ENCODE measurements around the gene MS4A18.

- TF ChIP-seq, protein P1, sequence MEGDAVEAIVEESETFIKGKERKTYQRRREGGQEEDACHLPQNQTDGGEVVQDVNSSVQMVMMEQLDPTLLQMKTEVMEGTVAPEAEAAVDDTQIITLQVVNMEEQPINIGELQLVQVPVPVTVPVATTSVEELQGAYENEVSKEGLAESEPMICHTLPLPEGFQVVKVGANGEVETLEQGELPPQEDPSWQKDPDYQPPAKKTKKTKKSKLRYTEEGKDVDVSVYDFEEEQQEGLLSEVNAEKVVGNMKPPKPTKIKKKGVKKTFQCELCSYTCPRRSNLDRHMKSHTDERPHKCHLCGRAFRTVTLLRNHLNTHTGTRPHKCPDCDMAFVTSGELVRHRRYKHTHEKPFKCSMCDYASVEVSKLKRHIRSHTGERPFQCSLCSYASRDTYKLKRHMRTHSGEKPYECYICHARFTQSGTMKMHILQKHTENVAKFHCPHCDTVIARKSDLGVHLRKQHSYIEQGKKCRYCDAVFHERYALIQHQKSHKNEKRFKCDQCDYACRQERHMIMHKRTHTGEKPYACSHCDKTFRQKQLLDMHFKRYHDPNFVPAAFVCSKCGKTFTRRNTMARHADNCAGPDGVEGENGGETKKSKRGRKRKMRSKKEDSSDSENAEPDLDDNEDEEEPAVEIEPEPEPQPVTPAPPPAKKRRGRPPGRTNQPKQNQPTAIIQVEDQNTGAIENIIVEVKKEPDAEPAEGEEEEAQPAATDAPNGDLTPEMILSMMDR (conservative IDR thresholded peaks at IDR 0.05), result no peak
- no peak for TF ChIP-seq ZFX (IDR thresholded peaks at IDR 0.05)
These were observed 40.4 kb downstream of the MS4A18 start for GRCh38 chr11:60764879-60765278.
